Measurements from ENCODE around the gene TASP1. TPM values are rescaled to one million over a fixed set of nuclear protein-coding genes. Genes with fewer than 3 reads are reported as not detected.

Gene TASP1
- total RNA-seq, 4 donors from 2014 or later, result 3.0 to 18.1 (median 12.9) TPM

- in situ Hi-C loops (cut with MboI; ENCODE audit: low pct_ligation_motif_present in 1 of 4, low pct_unique_long_range_greater_than_20kb in 1 of 4, low sequenced_read_pairs in 3 of 4) (loop anchor here in 1 of 4 donors (25.0 kb wide), 1 partner anchor 452 kb away; no protein-coding TSS in a partner anchor), intact Hi-C loops (cut with DNase I; ENCODE audit: low total_unique reads) (no loop called here)
- 92 to 98% methylated on average over 1 of the region's 1 CpG for WGBS, 2 donors (ENCODE audit: low coverage in 1 of 2)
- Histone ChIP-seq H3K36me3 (peaks cover 0 to 4% (median 0%) of the 10 kb centered on the region in 4 donors), H3K4me1 (no peaks in the 10 kb centered on the region), H3K27ac (no peak overlapping the region), H3K9me3 (no peaks in the 10 kb centered on the region), H3K27me3 (no peaks in the 10 kb centered on the region), H3K4me3 (no peak overlapping the region)
- no peak for DNase-seq
- TF ChIP-seq POLR2AphosphoS5 (IDR thresholded peaks at IDR 0.05) (no peak), EP300 (IDR thresholded peaks at IDR 0.05; ENCODE audit: low read depth) (no peak)
These were observed 74.9 kb downstream of the TASP1 start for GRCh38 chr20:13563854-13564253.

GRCh38 chr20:13554706-13555105, 84.0 kb downstream of the TASP1 start:
- intact Hi-C loops (cut with DNase I; ENCODE audit: low total_unique reads), result no loop called here
- Histone ChIP-seq H3K4me3 (no peak overlapping the region), H3K9me3 (no peaks in the 10 kb centered on the region), H3K27me3 (no peaks in the 10 kb centered on the region), H3K4me1 (no peaks in the 10 kb centered on the region), H3K36me3 (peaks cover 0 to 7% (median 0%) of the 10 kb centered on the region in 4 donors), H3K27ac (no peak overlapping the region)
- no peak for DNase-seq
- in situ Hi-C loops (cut with MboI; ENCODE audit: low pct_ligation_motif_present in 1 of 4, low pct_unique_long_range_greater_than_20kb in 1 of 4, low sequenced_read_pairs in 3 of 4), result loop anchor here in 1 of 4 donors (25.0 kb wide), 1 partner anchor 442 kb away; no protein-coding TSS in a partner anchor
- TF ChIP-seq CTCF (IDR thresholded peaks at IDR 0.05) (no peak), POLR2A (IDR thresholded peaks at IDR 0.05) (no peak), EP300 (IDR thresholded peaks at IDR 0.05; ENCODE audit: low read depth) (no peak), POLR2AphosphoS5 (IDR thresholded peaks at IDR 0.05) (no peak)
- 96 to 100% methylated on average over 1 of the region's 1 CpG for WGBS, 2 donors (ENCODE audit: low coverage in 1 of 2)

GRCh38 chr20:13554076-13554475, 84.7 kb downstream of the TASP1 start:
- 83 to 88% methylated on average over 3 of the region's 3 CpGs for WGBS, 2 donors (ENCODE audit: low coverage in 1 of 2)
- no peaks in the 10 kb centered on the region for H3K27me3 ChIP-seq
- H3K4me3 ChIP-seq, result no peak overlapping the region
- no peaks in the 10 kb centered on the region for H3K4me1 ChIP-seq
- DNase-seq, result no peak
- intact Hi-C loops (cut with DNase I; ENCODE audit: low total_unique reads) (no loop called here), in situ Hi-C loops (cut with MboI; ENCODE audit: low pct_ligation_motif_present in 1 of 4, low pct_unique_long_range_greater_than_20kb in 1 of 4, low sequenced_read_pairs in 3 of 4) (loop anchor here in 1 of 4 donors (25.0 kb wide), 1 partner anchor 442 kb away; no protein-coding TSS in a partner anchor)
- no peak for TF ChIP-seq POLR2AphosphoS5 (IDR thresholded peaks at IDR 0.05)
- no peak for TF ChIP-seq CTCF (IDR thresholded peaks at IDR 0.05)
- TF ChIP-seq POLR2A (IDR thresholded peaks at IDR 0.05), result no peak
- TF ChIP-seq EP300 (IDR thresholded peaks at IDR 0.05; ENCODE audit: low read depth), result no peak
- H3K9me3 ChIP-seq, result no peaks in the 10 kb centered on the region
- H3K27ac ChIP-seq, result no peak overlapping the region
- peaks cover 0 to 5% (median 0%) of the 10 kb centered on the region in 4 donors for H3K36me3 ChIP-seq

GRCh38 chr20:13552061-13552460, 86.7 kb downstream of the TASP1 start:
- Histone ChIP-seq H3K4me1 (no peaks in the 10 kb centered on the region), H3K4me3 (no peak overlapping the region), H3K9me3 (no peaks in the 10 kb centered on the region), H3K27me3 (no peaks in the 10 kb centered on the region), H3K36me3 (no peaks in the 10 kb centered on the region), H3K27ac (no peak overlapping the region)
- intact Hi-C loops (cut with DNase I; ENCODE audit: low total_unique reads), result no loop called here
- in situ Hi-C loops (cut with MboI; ENCODE audit: low pct_ligation_motif_present in 1 of 4, low pct_unique_long_range_greater_than_20kb in 1 of 4, low sequenced_read_pairs in 3 of 4), result loop anchor here in 1 of 4 donors (25.0 kb wide), 1 partner anchor 440 kb away; no protein-coding TSS in a partner anchor
- WGBS, 2 donors (ENCODE audit: low coverage in 1 of 2), result 81 to 88% methylated on average over 4 to 5 of the region's 5 CpGs
- DNase-seq, result no peak
- TF ChIP-seq EP300 (IDR thresholded peaks at IDR 0.05; ENCODE audit: low read depth), result no peak
- TF ChIP-seq POLR2A (IDR thresholded peaks at IDR 0.05), result no peak
- no peak for TF ChIP-seq POLR2AphosphoS5 (IDR thresholded peaks at IDR 0.05)
- no peak for TF ChIP-seq CTCF (IDR thresholded peaks at IDR 0.05)

Data from transverse colon (tissue), 4 donors.